NOMO-1 treated with dmso at 0.1 percent for 144 hours (cell line): ENCODE results near the gene RPL32.
"Not testable (repeated sequence)": the region's sequence is repeated elsewhere in the genome, so short reads cannot be mapped to it uniquely, and the experiment has no call there.

Source experiments
- DNase-seq: peaks from one replicate; lab custom pipeline; 2025; ENCODE audit not compliant: unreplicated experiment; lab: John Stamatoyannopoulos, UW

RPL32 gene

DNA sequence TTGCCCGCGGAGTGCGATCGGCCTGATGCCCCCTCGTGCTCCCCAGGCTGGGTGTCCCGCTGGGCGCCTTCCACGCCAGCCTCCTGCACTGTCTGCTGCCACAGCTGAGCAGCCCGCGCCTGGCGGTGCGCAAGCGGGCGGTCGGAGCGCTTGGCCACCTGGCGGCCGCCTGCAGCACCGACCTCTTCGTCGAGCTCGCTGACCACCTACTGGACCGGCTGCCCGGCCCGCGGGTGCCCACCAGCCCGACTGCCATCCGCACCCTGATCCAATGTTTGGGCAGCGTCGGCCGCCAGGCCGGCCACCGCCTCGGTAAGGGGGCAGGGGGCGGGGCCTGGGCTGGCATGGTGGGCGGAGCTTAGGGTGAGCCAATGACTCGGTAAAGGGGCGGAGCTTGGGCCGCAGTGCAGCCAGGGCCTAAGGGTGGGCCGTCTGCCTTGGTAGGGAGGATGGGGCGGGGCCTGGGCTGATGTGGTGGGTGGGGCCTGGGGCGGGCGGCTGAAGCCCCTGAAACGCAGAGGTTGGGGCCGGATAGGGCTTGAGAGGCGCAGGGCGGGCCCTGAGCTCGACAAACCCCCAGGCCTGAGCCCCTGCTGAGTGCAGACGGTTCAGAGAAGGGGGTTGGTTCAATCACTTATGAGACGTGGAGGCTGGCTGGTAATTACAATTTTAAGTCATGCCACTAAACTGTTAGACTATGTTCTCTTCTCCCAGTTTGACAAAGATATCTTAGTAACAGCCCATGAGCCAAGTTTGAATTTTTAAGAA, 31.2 kb downstream of the RPL32 start:
- DNase-seq: peak; percentile 83

DNA sequence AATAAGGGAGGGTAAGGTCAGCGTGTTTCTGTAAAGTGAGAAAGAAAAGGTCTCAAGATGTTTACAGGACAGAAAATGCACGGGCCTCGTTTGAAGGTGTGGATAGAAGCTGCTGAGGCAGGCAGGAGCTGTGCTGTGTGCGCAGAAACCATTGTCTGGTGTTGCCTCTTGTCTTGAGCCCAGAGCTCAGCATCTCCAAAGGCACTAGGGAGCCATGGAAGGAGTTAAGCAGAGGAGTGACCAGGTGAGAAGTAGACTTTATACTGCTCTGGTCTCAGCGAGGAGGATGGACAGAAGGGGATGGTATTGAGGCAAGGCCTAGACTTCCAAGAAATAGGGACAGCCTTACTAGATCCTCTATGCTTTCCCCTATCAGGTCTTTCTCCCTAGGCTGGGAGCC, 31.9 kb downstream of the RPL32 start:
- no peak for DNase-seq

DNA sequence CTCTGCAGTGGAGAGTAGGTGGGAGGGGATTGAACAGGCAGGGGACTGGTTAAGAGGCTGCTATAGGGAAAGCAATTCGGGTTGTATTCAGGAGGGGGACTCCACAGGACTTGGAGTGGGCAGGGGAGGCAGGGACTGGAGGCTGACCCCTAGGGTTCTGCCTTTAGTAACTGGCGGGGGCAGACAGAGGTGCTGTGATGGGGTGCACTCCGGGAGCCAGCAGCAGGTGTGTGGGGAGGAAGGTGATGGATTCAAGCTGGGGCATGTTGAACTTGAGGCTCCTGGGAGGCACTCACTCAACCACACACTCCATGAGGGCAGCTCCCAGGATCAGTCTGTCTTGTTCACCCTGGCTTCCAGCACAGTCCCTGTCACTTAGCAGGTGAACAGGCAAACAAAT, 32.4 kb downstream of the RPL32 start:
- DNase-seq: no peak

DNA sequence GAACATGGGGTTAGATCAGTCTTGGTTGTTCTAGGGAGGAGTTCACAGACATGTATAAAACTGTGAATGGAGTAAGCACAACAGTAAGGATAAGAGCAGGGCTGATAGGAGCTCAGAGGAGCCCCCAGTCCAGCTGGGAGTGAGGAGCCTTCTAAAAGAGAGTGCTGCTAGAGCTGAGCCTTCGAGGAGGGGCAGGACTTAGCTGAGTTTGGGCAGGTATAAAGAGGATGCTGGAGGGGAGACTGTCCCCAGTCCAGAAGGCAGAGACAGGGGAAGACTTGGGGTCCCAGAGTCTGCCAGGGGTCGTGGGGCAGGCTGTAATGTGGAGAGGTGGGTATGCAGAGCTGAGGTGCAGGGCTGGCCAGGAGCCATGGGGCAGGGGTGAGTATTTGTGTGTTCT, 32.8 kb downstream of the RPL32 start:
- no peak for DNase-seq

DNA sequence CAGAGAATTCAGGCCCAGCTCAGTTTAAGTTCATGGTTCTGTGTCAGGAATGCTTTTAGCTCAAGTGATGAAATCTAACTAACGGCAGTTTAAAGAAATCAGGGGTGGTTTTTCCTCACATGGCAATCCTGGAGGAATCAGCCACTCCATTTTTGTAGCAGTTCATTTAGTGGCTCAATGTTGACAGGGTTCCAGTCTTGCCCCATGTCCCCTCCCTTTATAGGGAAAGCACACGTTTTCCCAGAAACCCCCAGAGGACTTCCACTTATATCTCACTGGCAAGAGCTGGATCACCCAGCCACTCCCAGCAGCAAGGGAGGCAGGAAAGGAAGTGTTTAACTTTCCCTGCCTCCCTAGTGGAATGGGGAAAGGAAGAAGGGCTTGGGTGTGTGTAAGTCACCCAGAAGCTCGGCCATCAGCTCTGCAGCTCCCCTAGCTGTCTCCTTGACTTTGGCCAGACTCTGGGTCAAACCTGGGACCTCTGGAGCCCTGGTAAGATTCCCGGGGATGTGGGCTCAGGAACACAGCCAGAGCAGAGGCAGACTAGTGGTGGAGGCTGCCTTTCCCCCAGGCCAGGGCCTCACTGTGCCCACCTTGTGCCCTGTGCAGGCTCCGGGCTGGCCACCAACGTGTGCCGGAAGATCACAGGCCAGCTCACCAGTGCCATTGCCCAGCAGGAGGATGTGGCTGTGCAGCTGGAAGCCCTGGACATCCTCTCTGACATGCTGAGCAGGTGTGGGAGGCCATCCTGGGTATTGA, 33.6 kb downstream of the RPL32 start:
- DNase-seq: no peak

DNA sequence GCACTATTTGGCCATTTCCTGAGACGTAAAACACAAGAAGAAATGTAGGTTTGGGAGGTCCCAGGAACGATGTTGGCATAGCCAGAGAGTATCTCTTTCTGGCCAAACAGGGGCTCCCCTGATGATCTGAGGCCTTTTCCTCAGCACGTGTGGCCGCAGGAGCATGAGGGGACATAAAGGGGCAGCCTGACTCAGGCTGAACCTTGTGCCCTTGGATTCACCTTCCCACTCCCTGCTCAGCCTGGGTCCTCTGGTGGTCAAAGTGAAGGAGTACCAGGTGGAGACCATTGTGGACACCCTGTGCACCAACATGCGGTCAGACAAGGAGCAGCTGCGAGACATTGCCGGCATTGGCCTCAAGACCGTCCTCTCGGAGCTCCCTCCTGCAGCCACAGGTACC, 34.3 kb downstream of the RPL32 start:
- DNase-seq: no peak

DNA sequence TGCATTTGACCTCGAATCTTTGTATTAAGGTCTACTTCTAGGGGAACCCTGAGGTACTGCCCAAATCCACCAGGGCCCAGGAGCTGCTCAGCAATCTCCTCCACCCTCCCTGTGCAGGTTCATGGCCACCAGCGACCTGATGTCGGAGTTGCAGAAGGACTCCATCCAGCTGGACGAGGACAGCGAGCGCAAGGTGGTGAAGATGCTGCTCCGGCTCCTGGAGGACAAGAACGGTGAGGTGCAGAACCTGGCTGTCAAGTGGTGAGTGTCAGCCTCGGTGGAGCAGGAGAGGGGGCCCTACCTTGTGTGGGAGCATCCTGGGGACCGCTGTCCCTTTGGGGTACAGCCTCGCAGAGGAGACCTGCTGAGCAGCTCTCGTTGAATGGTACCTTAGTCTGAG, 38.0 kb downstream of the RPL32 start:
- no peak for DNase-seq

DNA sequence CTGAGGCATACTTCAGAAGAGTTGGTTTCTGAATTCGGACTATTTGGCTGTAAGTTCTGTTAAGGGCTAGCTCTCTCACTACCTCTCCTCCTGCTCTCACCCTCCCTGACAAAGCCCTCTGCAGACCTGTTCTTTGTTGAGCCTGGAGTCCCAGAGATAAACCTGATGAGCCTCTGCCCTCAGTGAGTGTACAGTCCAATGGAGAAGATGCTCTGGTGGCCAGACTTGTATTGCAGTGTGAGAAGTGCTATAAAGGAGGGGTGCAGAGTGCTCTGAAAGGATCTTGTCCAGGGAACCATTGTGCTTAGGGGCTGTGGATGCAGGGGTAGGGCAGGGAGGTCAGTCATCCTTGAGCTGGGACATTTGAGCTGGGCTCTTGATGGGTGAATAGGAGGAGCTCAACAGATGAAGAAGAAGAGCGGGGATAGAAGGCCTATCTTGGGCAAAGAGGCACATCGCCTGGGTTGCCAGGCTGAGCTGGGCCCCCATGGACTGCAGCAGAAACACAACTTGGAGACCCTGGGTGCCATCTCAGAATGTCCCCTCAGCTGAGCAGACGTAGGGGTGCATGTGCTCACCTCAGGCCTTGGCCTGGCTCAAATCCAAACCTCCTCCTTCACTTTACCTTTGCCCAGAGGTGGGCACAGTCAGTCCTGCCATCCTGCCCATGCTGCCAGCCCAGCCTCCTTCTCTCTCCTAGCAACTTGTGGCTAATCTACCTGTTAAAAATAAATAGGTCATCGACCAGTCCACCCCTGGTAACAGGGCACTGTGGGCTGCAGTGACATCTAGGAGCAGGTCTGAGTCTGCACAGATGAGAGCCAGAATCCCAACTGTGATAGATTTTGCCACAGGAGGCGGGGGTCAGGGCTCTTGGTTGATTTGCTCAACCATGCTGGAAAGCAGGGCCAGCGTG, 41.6 kb downstream of the RPL32 start:
- DNase-seq: no peak

DNA sequence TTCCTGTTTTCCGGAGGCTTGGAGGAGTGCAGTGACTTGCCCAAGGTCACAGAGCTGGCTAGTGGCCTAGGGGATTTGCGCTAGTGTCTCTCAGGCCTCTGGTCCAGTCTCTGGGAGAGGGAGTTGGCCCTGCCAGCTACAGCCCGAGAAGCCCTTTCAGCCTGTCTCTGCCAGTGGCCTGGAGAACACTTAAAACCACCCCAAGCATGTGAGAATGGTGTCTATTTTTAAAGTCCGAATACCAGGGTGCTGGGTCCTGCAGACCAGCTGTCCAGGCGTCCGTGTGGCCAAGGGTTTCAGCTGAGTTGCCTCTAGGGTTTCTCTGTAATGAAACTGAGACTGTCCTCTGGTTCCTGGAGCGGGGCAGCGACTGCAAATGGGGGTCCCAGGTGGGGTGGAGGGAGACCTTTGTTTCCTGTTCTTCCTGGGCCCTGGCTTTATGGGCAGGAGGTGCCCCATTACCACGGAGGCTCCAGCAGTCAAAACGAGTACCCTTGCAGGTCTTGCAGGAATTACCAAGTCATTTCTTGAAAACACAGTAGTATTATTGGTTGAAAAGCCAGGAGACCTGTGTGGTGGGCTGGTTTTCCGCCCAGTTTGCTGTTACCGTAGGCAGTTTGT, 42.7 kb downstream of the RPL32 start:
- DNase-seq: no peak

DNA sequence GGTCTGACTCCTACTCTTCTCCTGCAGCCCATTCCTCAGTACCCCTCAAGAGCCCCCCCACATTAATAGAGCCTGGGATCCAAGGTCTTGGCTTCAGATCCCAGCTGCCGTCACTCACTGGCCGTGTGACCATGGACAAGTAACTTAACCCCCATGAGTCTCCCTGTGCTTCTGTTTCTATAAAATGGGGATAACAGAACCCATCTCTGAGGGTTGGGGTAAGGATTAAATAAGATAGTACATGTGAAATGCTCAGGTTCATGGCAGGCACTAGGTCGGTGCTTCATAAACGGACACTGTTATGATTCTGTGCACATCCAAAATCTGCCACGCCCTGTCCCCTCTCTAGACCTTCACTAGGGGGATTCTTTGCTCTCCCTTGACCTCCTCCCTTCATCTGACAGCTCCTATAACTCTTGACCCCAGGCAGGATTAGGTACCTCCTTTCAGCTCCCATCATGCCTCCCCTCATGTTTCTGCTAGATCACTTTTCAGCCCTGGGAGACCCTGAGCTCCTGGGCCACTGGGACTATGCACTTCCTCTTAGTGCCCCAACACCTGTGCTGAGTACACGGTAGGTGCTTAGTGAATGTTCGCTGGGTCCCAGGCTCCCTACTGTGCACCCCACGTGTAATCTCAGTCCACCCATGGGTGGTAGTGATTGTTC, 43.3 kb downstream of the RPL32 start:
- no peak for DNase-seq

DNA sequence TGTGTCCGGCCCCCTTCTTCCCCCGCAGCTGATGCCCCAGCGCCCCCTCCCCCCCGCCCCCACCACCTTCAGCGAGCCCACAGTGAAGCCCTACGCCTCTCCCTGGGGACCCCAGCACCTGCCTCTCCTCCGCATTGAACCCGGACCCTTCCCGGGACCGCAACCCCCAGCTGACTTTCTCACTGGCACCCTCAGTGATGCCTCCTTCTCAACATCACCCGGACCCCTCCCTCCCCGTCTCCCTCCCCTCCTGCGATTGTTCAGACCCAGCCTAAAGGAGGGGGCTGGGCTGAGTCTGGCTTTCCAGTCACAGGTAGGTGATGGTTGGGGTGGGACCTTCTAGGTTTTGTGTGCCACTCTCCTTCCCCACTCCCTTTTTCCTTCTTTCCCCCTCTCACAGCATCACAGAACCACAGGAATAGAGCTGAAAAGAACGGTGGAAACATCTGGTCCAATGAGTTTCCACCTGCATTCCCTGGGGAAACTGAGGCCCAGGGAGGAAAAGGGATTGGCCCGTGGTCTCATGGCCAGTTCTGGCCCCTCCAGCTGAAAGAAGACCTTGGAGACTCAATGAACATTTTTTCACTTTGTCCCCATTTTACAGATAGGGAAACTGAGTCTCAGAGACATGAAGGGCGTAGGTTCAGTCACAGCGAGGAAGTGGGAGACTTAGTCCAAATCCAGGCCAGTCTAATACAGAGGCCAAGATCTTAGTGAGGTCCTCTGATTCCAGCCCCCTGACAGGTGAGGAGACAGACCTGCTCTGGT, 44.1 kb downstream of the RPL32 start:
- no peak for DNase-seq

DNA sequence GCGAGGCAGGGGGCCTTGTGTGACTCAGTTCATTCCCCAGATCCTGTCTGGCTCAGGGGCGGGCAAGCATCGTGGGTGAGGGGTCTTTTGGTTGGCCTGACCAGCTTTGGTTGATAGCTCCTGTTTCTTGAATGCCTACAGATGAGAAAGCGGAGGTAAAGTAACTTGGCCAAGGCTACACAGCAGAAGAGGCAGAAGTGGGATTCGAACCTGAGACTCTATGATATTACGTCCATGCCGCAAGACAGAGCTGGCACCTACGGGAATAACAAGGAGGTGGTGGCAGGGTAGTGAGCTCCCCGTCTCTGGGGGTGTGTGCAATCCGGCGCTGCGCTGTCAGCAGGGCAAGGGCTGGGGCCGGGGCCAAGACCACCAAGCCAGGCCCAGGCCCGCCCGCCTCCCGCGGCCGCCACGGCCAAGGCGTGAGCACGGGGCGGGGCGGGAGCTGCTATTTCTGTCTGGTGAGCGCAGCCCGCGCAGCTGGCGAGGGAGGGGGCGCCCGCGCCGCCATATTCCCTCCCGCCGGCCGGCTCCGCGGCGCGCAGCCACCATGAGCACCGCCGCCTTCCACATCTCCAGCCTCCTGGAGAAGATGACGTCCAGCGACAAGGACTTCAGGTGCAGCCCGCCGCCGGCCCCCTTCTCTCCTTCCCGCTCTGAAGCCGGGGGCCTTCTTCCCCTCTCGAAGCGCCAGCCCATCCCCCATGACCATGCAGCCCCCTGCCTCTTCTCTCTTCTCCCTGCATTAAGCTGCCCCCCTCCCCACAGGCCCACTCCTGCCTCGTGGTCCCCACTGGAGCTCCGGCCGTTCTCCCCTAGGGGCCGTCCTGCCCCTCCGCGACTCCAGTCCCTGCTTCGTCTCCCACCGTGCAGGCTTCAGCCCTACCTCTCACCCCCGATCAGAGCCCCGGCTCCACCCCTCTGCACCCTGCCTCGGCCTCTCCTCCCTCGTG, 44.9 kb downstream of the RPL32 start, which contains the start of gene CAND2:
TSS of gene CAND2 (plus strand) at position 510 of the 953 bp plus-strand sequence. CDS start at position 551, 41 bp downstream.
- DNase-seq: no peak

DNA sequence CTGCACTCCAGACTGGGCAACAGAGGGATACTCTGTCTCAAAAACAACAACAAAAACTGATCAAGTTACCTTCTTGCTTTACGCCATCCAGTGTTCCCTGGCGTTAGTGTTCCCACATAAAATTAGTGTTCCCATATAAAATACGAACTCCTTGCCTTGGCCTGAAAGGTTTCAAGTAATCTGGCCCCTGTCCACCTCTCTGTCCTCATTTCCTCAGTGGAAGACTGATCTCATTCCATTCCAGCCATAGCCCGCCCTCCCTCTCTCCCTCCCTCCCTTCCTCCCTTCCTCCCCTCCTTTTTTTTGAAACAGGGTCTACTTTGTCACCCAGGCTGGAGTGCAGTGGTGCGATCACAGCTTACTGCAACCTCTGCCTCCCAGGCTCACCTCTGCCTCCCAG, 47.7 kb downstream of the RPL32 start:
- DNase-seq: no peak

DNA sequence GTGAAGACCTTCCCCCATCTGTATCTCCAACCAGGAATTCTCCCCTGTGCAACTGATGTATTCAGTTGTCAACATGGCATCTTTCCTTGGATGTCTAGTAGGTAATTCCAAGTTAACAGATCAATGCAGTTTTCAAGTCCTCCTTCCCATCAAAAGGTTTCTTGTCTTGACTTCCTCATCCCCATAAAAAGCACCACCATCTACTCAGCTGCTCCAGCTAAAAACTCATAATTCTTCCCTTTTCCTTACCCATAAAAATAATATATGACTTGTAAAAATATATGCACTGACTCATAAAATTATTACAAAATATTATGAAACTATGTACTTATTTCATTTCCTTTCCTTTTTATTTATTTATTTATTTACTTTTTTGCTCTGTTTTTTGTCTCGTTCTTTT, 49.9 kb downstream of the RPL32 start:
- no peak for DNase-seq

DNA sequence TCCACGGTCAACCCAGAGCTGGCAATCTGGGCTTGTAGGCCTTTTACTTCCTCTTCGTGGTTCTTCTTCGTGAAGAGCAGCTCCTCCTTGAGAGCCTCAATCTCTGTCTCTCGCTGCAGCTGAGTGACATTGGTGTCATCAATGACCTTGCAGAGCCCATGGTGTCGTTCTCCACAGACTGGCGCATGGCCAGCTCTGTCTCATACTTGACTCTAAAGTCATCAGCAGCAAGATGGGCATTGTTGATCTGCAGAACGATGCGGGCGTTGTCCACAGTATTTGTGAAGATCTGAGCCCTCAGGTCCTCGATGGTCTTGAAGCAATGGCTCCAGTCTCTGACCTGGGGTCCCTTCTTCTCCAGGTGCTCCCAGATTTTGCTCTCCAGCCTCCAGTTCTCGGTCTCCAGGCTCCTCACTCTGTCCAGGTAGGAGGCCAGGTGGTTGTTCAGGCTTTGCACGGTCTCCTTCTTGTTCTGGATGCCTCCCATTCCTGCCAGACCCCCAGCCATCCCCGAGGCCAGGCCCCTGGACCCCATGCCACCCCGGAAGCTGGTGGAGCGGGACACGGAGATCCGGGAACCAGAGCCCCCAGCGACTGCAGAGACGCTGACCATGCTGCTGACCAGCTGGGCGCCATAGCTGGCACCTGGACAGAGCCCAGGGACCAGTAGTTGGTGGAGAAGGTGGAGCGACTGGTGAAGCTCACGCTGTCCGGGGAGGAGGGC, 53.2 kb downstream of the RPL32 start:
- not testable (repeated sequence) for DNase-seq

DNA sequence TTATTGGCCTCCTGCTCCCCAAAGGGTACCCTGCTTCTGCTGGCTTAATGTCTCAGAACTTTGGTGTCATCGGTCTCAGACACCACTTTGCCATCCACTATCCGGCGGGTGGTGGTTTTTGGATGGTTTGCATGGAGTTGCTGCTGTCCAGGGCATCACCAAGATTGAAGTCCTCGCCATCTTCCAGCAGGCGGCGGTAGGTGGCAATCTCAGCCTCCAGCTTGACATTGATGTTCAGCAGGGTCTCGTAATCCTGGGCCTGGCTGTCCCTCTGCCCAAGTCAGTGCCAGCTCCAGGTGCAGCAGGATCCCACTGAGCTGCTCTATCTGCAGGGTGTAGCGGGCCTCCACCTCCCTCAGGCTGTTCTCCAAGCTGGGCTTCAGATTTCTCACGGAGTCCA, 54.0 kb downstream of the RPL32 start:
- not testable (repeated sequence) for DNase-seq

DNA sequence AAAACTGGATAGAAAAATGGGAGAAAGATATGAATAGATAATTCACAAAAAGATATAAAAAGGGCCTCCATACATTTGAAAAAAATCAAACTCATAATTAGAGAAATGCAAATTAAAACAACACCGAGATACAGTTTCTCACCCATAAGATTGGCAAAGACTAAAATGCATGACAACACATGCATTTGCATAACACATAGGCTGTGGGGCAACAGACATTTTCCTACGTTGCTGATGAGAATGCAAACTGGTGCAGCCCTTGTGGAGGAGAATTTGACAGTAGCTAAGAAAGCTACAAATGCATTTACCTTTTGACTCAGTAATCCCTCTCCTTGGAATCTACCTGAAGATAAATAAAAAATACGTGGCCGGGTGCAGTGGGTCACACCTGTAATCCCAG, 56.3 kb downstream of the RPL32 start:
- no peak for DNase-seq
